GM12878 (cell line): ENCODE data around the gene PRDM16. TPM values are rescaled to one million over a fixed set of nuclear protein-coding genes. Genes with fewer than 3 reads are reported as not detected.

Source experiments
- ATAC-seq: fragments of 200-7000 bp; cut with Tn5 transposase; 3 replicates; pipeline ENCODE4 v1.9.1; 2020; ENCODE audit warnings: mild to moderate bottlenecking, moderate library complexity
- BruUV-seq: library from RNA; stranded (reverse); fragments of 400-500 nt; replicated peaks from 2 replicates; lab custom pipeline; 2021; lab: Mats Ljungman, UMichigan
- CTCF ChIA-PET: fragments of 300-600 bp; sonication (Branson Sonifier 250); formaldehyde crosslinking; extraction: SDS; loops from one replicate; lab custom pipeline; 2021; ENCODE audit warnings: inconsistent platforms; lab: Yijun Ruan, JAX
- POLR2A ChIA-PET: fragments of 350-600 bp; formaldehyde crosslinking; extraction: SDS; loops from one replicate; lab custom pipeline; 2021; ENCODE audit warnings: inconsistent platforms; lab: Charles Lee
- RAD21 ChIA-PET: fragments of 300-600 bp; sonication (Branson Sonifier 250); formaldehyde crosslinking; loops from one replicate; lab custom pipeline; 2023; ENCODE audit warnings: antibody characterized with exemption; ENCODE audit not compliant: unreplicated experiment; lab: Charles Lee
- SMC1A ChIA-PET: fragments of 300-600 bp; sonication (Branson Sonifier 250); formaldehyde crosslinking; loops from one replicate; lab custom pipeline; 2023; ENCODE audit not compliant: unreplicated experiment, uncharacterized antibody; lab: Charles Lee
- DNase-seq: peaks from one replicate; pipeline ENCODE4 v3.0.0-alpha.2; 2011; ENCODE audit warnings: low read depth, low spot score
- FAIRE-seq: peaks from 3 replicates; lab custom pipeline; 2011; peaks lifted over from hg19 to GRCh38; lab: Jason Lieb, UNC
- H2AFZ ChIP-seq: 2 replicates; pipeline ENCODE4 v1.6.0; 2011; ENCODE audit warnings: low read depth, low read length, control low read depth; ENCODE audit not compliant: control insufficient read depth
- H3K27ac ChIP-seq: 2 replicates; pipeline ENCODE4 v1.5.1; 2011; ENCODE audit warnings: control low read depth; ENCODE audit not compliant: control insufficient read depth, insufficient read depth
- H3K27me3 ChIP-seq, 2 experiments: replicated peaks in 1 of 2; 2 replicates each; pipeline versions ENCODE4 v1.6.0 to v1.6.1; 2011; ENCODE audit warnings: low read length in 1 of 2; ENCODE audit not compliant: control insufficient read depth in 2 of 2, insufficient read depth in 2 of 2
- H3K36me3 ChIP-seq, 2 experiments: 2 replicates each; pipeline ENCODE4 v1.5.1; 2011; ENCODE audit warnings: low read length in 1 of 2; ENCODE audit not compliant: control insufficient read depth in 2 of 2, insufficient read depth in 2 of 2
- H3K4me1 ChIP-seq: 2 replicates; pipeline ENCODE4 v1.6.1; 2011; ENCODE audit warnings: mild to moderate bottlenecking, low read length, moderate library complexity, mixed read lengths; ENCODE audit not compliant: control insufficient read depth, insufficient read depth
- H3K4me2 ChIP-seq: 2 replicates; pipeline ENCODE4 v1.6.0; 2011; ENCODE audit warnings: control low read depth; ENCODE audit not compliant: control insufficient read depth, insufficient read depth
- H3K4me3 ChIP-seq: fragments of 200-600 bp; sonication (generic); 2 replicates; pipeline ENCODE4 v1.5.1; 2016
- H3K79me2 ChIP-seq: 2 replicates; pipeline ENCODE4 v1.6.0; 2011; ENCODE audit warnings: low read length; ENCODE audit not compliant: control insufficient read depth, insufficient read depth
- H3K9ac ChIP-seq: 2 replicates; pipeline ENCODE4 v1.8.0; 2011; ENCODE audit warnings: low read length, control low read depth, mixed read lengths; ENCODE audit not compliant: control insufficient read depth, insufficient read depth
- H3K9me3 ChIP-seq: replicated peaks from 3 replicates; pipeline ENCODE4 v1.5.1; 2011; ENCODE audit warnings: mild to moderate bottlenecking, low read length; ENCODE audit not compliant: control insufficient read depth, insufficient read depth
- H4K20me1 ChIP-seq: 2 replicates; pipeline ENCODE4 v1.6.0; 2011; ENCODE audit not compliant: control insufficient read depth, insufficient read depth
- ATF3 ChIP-seq: IDR thresholded peaks from 2 replicates; pipeline ENCODE4 v1.6.1; 2011; ENCODE audit warnings: low read depth, mild to moderate bottlenecking, low read length, moderate library complexity, borderline replicate concordance; ENCODE audit errors: extremely low read depth
- BCL11A ChIP-seq: IDR thresholded peaks from 2 replicates; pipeline ENCODE4 v1.6.1; 2011; ENCODE audit warnings: low read depth, low read length
- BCL3 ChIP-seq: IDR thresholded peaks from 2 replicates; pipeline ENCODE4 v1.6.1; 2011; ENCODE audit warnings: borderline replicate concordance, low read depth, mild to moderate bottlenecking, moderate library complexity, low read length; ENCODE audit not compliant: insufficient read depth, poor library complexity, severe bottlenecking
- BHLHE40 ChIP-seq, 2 experiments: fragments of 450-650 bp in 1 of 2; IDR thresholded peaks; 2 replicates each; pipeline ENCODE4 v1.6.1; 2011 to 2017; ENCODE audit warnings: low read depth in 2 of 2, borderline replicate concordance in 1 of 2, improper control_type of control experiment in 1 of 2, low read length in 1 of 2, mild to moderate bottlenecking in 1 of 2
- EZH2 ChIP-seq: IDR thresholded peaks from 2 replicates; pipeline ENCODE4 v1.6.1; 2012; ENCODE audit warnings: low read depth, mild to moderate bottlenecking, control low read depth, inconsistent platforms, low read length, borderline replicate concordance; ENCODE audit not compliant: control insufficient read depth
- HCFC1 ChIP-seq: fragments of 150-350 bp; IDR thresholded peaks from 2 replicates; pipeline ENCODE4 v1.6.1; 2014; ENCODE audit warnings: low read length
- IKZF2 ChIP-seq, 2 experiments: fragments of 450-650 bp; IDR thresholded peaks; 2 replicates each; pipeline ENCODE4 v1.6.1; 2017; ENCODE audit warnings: mild to moderate bottlenecking in 2 of 2, moderate library complexity in 2 of 2
- IRF5 ChIP-seq: fragments of 450-650 bp; IDR thresholded peaks from 2 replicates; pipeline ENCODE4 v1.6.1; 2017; ENCODE audit warnings: borderline replicate concordance
- MEF2A ChIP-seq: IDR thresholded peaks from 2 replicates; pipeline ENCODE4 v1.6.1; 2011; ENCODE audit warnings: low read depth, mild to moderate bottlenecking, low read length, moderate library complexity; ENCODE audit not compliant: insufficient read depth
- MLLT1 ChIP-seq: fragments of 450-650 bp; IDR thresholded peaks from 2 replicates; pipeline ENCODE4 v1.6.1; 2016; ENCODE audit warnings: mild to moderate bottlenecking
- NBN ChIP-seq: fragments of 450-650 bp; IDR thresholded peaks from 2 replicates; pipeline ENCODE4 v1.6.1; 2016
- SPI1 ChIP-seq: IDR thresholded peaks from 2 replicates; pipeline ENCODE4 v1.6.1; 2011; ENCODE audit warnings: low read depth, mild to moderate bottlenecking, low read length, moderate library complexity, borderline replicate concordance; ENCODE audit not compliant: insufficient read depth
- SRF ChIP-seq, 2 experiments: IDR thresholded peaks; 2 replicates each; pipeline ENCODE4 v1.6.1; 2011; ENCODE audit warnings: low read depth in 2 of 2, low read length in 2 of 2, mild to moderate bottlenecking in 1 of 2, moderate library complexity in 1 of 2
- TARDBP ChIP-seq: IDR thresholded peaks from 2 replicates; pipeline ENCODE4 v1.6.1; 2016; ENCODE audit warnings: borderline replicate concordance
- ZSCAN29 ChIP-seq: fragments of 450-650 bp; IDR thresholded peaks from 2 replicates; pipeline ENCODE4 v1.6.1; 2017; ENCODE audit warnings: mild to moderate bottlenecking, moderate library complexity
- WGBS: methylation state at CpG from one replicate; pipeline ENCODE4 v1.1.6; 2016; ENCODE audit warnings: low lambda C conversion rate; ENCODE audit not compliant: insufficient replicate concordance, insufficient coverage; ENCODE audit errors: missing lambda C conversion rate; 5-methylcytosine and 5-hydroxymethylcytosine counted together
- in situ Hi-C: fragments of 300-500 bp; cut with MboI; formaldehyde crosslinking; loops from 9 replicates; pipeline ENCODE4 v1.14.3; 2018; ENCODE audit warnings: mixed read lengths
- intact Hi-C: fragments of 100-400 bp; cut with micrococcal nuclease; formaldehyde crosslinking; loops from one replicate; pipeline ENCODE4 v1.14.2; 2022; ENCODE audit not compliant: unreplicated experiment
- polyA plus RNA-seq, 11 experiments: library from polyadenylated mRNA; depleted of rRNA in 4 of 11; unstranded in 6 of 11; stranded (reverse) in 5 of 11; fragments of >200 nt; fragmentation: Nextera tagmentation in 4 of 11; fragmentation: Illumina TruSeq in 1 of 11; extraction: Ambion mirVana in 4 of 11; extraction: Trizol in 1 of 11; gene quantifications; 1 replicate in 1 of 11; 2 replicates in 10 of 11; pipeline versions ENCODE4 v1.2.1 to v1.2.3, GENCODE V29; 2011 to 2016; ENCODE audit warnings: inconsistent platforms in 2 of 11, missing spikeins in 2 of 11, low read depth in 1 of 11
- total RNA-seq, 4 experiments: library from RNA; depleted of rRNA in 3 of 4; stranded (reverse); fragments of >200 nt in 3 of 4; fragmentation: Illumina TruSeq in 1 of 4; extraction: Trizol in 1 of 4; gene quantifications; 2 replicates each; pipeline versions ENCODE4 v1.2.1 to v1.2.3, GENCODE V29; 2013 to 2021

PRDM16 gene
- total and polyA plus RNA-seq, 10 of the 15 experiments (the other 5 are each of a cell fraction or from before 2014, with no cell fraction given): 0.03 TPM; not detected in 9

GRCh38 chr1:3081171-3081683 is 12.2 kb downstream of the PRDM16 start:
- no peak overlapping the region for H3K9ac ChIP-seq
- FAIRE-seq: no peak
- no TSS peak for BruUV-seq

GRCh38 chr1:3082051-3082450 is 13.0 kb downstream of the PRDM16 start:
- ChIA-PET CTCF (no interaction called here), POLR2A (no interaction called here), SMC1A (no interaction called here), RAD21 (no interaction called here)
- in situ Hi-C loops (no loop called here), intact Hi-C loops (no loop called here)
- ATAC-seq (no peak), FAIRE-seq (no peak), DNase-seq (no peak)
- no peaks in the 10 kb centered on the region; a peak in 1 of 4 replicates for H3K27me3 ChIP-seq
- H2AFZ ChIP-seq: no peak overlapping the region
- no peaks in the 10 kb centered on the region for H3K4me1 ChIP-seq
- BruUV-seq: no TSS peak
- H3K79me2 ChIP-seq: no peaks in the 10 kb centered on the region
- H3K4me2 ChIP-seq: no peak overlapping the region
- WGBS: 13% methylated on average over 8 of the region's 8 CpGs
- no peak overlapping the region for H3K9ac ChIP-seq
- H3K9me3 ChIP-seq: no peaks in the 10 kb centered on the region
- H3K36me3 ChIP-seq: no peaks in the 10 kb centered on the region
- H3K4me3 ChIP-seq: no peak overlapping the region
- H3K27ac ChIP-seq: no peak overlapping the region
- H4K20me1 ChIP-seq: no peaks in the 10 kb centered on the region
- TF ChIP-seq ATF3 (no peak), NBN (no peak), BCL11A (no peak), MLLT1 (no peak), IKZF2 (IDR thresholded peaks at IDR 0.05) (no peak), SRF (IDR thresholded peaks at IDR 0.05; ENCODE audit: low read depth in 2 of 2, low read length in 2 of 2) (no peak), SPI1 (no peak), IRF5 (no peak), ZSCAN29 (no peak)

More at GRCh38 chr1:3081171-3081683, 12.2 kb downstream of the PRDM16 start:
- intact Hi-C loops (no loop called here), in situ Hi-C loops (no loop called here)
- Histone ChIP-seq H3K4me3 (no peak overlapping the region), H3K27me3 (no peaks in the 10 kb centered on the region; a peak in 1 of 4 replicates), H3K4me1 (no peaks in the 10 kb centered on the region), H3K4me2 (no peak overlapping the region), H2AFZ (no peak overlapping the region), H3K27ac (no peak overlapping the region), H3K79me2 (no peaks in the 10 kb centered on the region), H3K9me3 (no peaks in the 10 kb centered on the region), H4K20me1 (no peaks in the 10 kb centered on the region), H3K36me3 (no peaks in the 10 kb centered on the region)
- WGBS: 31% methylated on average over 20 of the region's 23 CpGs
- no peak for DNase-seq
- ChIA-PET RAD21 (no interaction called here), CTCF (no interaction called here), SMC1A (no interaction called here), POLR2A (no interaction called here)
- TF ChIP-seq BHLHE40 (IDR thresholded peaks at IDR 0.05; ENCODE audit: borderline replicate concordance in 1 of 2, low read depth in 2 of 2, low read length in 1 of 2) (no peak), TARDBP (no peak), BCL3 (no peak), HCFC1 (no peak), MEF2A (no peak), EZH2 (no peak)
- no peak for ATAC-seq
